Stimulated activated CD4-positive, alpha-beta T cell treated with anti-CD3 and anti-CD28 coated beads, TNF-alpha, amount 100 ng/mL, for 24 hours (primary cell): ENCODE measurements around the gene KIRREL3.
"Not testable (repeated sequence)": the region's sequence is repeated elsewhere in the genome, so short reads cannot be mapped to it uniquely, and the experiment has no call there.

Experiments used
- DNase-seq, 3 experiments: peaks; one replicate each; pipeline ENCODE4 v3.0.0-alpha.2; 2020; ENCODE audit warnings: low read depth in 3 of 3

The KIRREL3 gene

GRCh38 chr11:126952533-126952932 lies 48.0 kb downstream of the KIRREL3 start:
- not testable (repeated sequence) for DNase-seq

- DNase-seq: no peak
Measured at GRCh38 chr11:126951465-126951864, 49.1 kb downstream of the KIRREL3 start.

DNA sequence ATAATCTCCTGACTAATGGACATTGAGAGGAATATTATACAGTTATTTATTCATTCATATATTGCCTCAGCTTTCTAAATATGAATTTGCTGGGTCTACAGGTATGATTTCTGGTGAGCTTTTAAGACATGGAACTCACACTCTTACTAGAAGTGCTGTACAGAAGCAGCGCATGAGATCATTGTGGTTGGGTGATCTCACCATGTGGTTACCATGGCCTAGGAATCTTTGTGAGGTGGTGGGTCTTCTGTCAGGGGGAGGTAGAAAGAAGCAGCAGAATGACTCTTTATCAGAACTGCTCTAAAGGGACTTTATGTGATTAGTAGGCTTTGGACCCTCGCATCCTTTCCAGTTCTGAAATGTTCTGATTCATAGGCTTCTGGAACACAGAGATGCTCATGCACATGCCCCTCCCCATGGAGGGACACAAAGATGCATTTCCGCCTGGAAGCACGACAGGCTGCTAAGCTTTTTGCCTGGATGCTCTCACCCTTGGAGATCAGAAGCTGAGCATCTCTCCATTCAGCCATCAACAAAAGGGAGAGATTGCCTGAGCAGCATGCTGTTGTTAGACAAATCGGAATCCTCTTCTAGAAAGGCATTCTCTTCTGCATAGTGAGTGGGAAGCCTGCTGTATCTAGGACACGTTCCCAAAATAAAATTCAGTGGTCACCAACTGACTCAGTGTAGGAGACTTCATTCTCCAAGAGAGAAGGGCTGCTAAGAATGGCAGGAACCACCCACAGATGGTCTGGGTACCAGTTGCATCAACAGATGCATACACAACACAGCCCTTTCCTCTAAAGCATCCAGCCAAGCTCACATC lies 51.3 kb downstream of the KIRREL3 start:
- no peak for DNase-seq

- no peak for DNase-seq
Measured at GRCh38 chr11:126948563-126948962, 52.0 kb downstream of the KIRREL3 start.

DNA sequence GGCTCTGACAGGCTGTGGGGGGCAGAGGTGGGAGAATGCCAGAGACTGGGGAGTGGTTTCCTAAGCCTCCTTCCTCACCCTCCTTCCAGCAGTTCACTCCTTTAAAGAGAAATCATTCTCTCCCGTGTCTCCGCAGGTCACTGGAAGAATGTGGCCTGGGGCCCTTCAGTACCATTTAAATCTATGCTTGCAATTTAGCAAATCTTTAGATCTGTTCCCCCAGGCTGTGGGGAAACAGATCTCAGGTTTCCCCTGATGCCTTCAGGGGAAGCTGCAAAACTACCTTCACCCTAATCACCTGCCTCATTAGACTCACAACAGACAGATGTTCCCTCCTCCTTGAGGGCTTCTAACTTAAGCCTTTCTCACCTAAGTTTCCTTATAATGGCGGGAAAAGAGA lies 55.3 kb downstream of the KIRREL3 start:
- DNase-seq: no peak

DNA sequence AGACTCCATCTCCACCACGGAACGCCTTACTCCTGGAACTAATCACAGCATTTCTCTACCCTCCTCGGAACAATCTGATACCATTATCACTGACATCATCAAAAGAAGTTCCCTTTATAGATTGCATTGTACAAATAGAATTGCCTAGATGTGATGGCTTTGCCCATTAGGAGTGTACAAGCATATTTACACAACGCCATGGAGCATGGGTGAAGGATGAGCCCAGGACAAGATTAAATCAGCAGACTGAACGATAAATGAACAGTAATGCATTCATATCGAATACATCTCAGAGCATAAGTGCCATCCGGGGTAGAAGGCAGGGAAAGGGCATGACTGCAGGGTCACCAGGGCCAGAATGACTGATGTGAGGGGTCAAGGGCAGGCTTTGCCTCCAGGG lies 57.3 kb downstream of the KIRREL3 start:
- DNase-seq: no peak

GRCh38 chr11:126942146-126942545 lies 58.4 kb downstream of the KIRREL3 start:
- no peak for DNase-seq

GRCh38 chr11:126939552-126939951 lies 61.0 kb downstream of the KIRREL3 start:
- DNase-seq: no peak

DNA sequence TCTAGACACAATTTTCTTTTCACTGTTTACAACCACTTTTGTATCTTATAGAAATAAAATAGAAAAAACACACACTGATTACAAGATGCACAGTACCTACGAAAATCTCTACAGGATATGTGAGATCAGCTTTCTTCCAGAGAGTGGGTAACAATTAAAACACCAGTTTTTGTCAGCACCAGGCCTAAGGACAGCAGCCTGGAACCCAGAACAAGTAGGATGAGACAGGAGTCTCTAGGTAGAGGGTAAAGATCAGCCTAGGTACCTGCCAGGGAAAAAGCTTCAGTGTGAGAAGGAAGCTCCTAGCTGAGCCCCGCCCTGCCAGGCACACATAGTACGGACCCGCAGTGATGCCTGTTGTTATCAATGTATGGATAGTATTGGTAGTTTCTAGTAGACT lies 61.9 kb downstream of the KIRREL3 start:
- DNase-seq: no peak

DNA sequence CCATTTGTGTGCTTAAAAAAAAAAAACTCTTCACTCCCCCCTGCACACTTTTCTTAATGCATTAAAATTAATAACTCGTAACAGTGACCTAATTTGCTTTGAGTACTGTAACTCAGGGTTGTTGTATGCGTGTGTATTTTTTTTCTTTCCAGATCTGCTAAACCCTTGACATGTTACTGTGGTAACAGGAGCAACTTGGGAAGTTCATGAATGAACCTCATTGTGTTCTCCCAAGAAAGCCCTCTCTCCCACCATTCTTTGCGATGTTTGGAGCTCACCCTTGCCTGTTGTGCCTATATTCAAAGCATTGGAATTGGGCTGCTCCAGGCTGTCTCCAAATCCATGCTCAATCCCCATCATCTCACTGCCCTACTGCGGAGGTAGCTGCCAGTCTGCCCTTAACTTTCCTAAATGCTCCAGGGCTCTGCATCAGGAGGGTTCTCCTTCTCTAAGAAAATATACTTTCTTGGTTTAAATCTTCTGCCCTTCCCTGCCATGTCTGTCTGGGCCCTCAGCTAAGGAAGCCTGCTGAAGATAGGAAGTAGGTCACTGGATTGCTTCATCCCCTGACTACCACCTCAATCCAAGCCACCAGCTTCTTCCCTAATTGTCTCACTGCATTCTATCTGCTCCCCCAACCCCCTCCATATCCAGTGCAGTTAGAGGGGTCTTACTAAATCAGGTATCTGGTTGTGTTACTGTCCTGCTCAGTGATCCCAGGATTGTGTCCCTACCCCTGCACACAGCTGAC lies 70.3 kb downstream of the KIRREL3 start:
- no peak for DNase-seq

- no peak for DNase-seq
Measured at GRCh38 chr11:126929179-126930061, 71.2 kb downstream of the KIRREL3 start.

- DNase-seq: no peak
Measured at GRCh38 chr11:126927623-126928022, 72.9 kb downstream of the KIRREL3 start.

DNA sequence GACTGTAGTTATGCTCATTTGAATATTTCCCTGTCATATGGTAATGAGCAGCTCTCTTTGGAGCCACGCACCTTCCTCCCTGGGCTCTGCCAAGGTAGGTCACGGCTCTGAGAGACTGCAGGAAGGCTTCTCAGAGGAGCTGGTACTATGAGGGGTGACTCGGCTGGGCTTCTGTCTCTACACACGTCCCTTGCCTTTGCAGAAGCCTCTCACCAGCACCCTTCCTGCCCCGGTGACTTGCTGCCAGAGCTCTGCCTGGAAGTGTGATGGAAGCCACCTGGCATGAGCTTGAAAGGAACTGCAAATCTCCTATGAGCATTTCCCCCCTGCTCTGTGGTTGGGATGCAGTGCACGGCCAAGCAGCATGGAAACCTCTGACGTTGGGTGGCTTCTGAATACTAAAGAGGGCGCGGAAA lies 74.2 kb downstream of the KIRREL3 start:
- no peak for DNase-seq

GRCh38 chr11:126925321-126926093 lies 75.1 kb downstream of the KIRREL3 start:
- DNase-seq: no peak

- DNase-seq: no peak
Measured at GRCh38 chr11:126924376-126925040, 76.1 kb downstream of the KIRREL3 start.

DNA sequence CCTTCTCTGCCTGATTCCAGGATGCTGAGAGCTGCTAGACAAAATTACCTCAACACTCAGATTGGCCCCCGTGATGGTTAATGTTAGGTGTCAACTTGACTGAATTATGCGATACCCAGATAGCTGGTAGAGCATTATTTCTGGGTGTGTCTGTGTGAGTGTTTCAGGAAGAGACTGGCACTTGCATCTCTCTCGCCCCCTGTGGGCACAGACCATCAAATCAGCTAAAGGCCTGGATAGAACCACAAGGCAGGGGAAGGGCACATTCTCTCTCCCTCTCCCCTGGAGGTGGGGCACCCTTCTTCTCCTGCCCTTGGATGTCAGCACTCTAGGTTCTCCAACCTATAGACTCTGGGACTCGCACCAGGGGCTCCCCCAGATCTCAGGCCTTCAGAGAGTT lies 79.7 kb downstream of the KIRREL3 start:
- DNase-seq: no peak

DNA sequence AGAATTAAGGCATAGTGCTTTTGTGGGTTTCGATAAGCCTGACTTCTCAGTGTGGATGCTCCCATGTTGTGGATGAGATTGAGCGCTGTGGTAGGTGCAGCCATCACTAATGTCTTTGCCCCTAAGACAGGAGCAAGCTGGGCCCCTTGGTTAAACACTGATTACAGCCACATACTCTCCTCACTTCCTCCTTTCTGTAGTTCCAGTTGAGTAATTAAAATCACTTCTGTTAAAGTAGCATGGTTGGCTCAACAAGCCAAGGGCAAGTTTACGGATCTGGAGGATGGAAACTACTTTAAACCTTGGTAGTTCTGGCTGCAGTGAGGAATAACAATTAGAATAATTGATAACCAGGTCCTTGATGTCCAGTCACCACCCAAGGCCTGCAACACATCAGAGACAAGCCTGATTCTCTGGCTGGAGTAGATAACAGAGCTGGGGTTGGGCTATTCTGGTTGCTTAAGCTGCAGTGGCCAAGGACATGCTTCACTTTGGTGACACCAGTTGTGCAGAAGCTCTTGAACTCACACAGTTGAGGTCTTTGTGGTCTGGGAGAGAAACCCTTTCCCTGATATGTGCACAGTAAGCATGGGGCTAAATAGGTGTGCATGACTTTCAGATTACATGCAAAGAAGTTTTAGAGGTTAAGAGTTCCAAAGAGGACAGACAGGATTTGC lies 81.3 kb downstream of the KIRREL3 start:
- DNase-seq: no peak

- no peak for DNase-seq
Measured at GRCh38 chr11:126918556-126918955, 82.0 kb downstream of the KIRREL3 start.

GRCh38 chr11:126917531-126918204 lies 82.9 kb downstream of the KIRREL3 start:
- DNase-seq: no peak

- DNase-seq: no peak
Measured at GRCh38 chr11:126915430-126915829, 85.1 kb downstream of the KIRREL3 start.
